ENCODE measurements around the gene LPCAT1.
"Not testable (repeated sequence)": the region's sequence is repeated elsewhere in the genome, so short reads cannot be mapped to it uniquely, and the experiment has no call there.

The LPCAT1 gene

GRCh38 chr5:1540831-1541701 lies 17.3 kb upstream of the LPCAT1 start:
- DNase-seq = no peak

DNA sequence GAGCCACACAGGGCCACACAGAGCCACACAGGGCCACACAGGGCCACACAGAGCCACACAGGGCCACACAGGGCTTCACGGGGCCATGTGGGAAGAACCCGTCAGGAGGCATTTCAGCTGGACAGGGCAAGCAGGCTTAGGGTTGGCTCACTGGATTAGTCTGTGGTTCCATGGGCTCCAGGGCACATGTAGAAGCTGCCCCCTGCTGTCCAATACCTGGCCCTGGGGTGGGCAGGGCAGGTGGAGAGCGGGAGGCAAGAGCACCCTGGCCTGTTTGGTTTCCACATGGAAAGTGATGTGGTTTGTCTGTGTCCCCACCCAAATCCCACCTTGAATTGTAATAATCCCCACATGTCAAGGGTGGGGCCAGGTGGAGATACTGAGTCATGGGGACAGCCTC lies 16.4 kb upstream of the LPCAT1 start:
- no peak for DNase-seq

DNA sequence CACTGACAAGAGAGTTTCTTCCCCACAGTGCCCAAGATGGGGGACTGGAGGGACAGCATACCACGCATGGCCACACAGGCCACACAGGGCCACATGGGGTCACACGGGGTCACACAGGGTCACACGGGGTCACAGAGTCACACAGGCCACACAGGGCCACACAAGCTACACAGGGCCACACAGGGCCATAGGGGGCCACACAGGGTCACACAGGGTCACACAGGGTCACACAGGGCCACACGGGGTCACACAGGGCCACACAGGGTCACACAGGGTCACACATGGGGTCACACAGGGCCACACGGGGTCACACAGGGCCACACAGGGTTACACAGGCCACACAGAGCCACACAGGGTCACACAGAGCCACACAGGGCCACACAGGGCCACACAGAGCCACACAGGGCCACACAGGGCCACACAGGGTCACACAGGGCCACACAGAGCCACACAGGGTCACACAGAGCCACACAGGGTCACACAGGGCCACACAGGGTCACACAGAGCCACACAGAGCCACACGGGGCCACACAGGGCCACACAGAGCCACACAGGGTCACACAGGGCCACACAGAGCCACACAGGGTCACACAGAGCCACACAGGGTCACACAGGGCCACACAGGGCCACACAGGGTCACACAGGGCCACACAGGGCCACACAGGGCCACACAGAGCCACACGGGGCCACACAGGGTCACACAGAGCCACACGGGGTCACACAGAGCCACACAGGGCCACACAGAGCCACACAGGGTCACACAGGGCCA lies 15.8 kb upstream of the LPCAT1 start:
- not testable (repeated sequence) for DNase-seq

- no peak for DNase-seq
Observed at GRCh38 chr5:1538741-1539392, 15.1 kb upstream of the LPCAT1 start.

GRCh38 chr5:1538276-1538675 lies 14.5 kb upstream of the LPCAT1 start:
- no peak for DNase-seq

DNA sequence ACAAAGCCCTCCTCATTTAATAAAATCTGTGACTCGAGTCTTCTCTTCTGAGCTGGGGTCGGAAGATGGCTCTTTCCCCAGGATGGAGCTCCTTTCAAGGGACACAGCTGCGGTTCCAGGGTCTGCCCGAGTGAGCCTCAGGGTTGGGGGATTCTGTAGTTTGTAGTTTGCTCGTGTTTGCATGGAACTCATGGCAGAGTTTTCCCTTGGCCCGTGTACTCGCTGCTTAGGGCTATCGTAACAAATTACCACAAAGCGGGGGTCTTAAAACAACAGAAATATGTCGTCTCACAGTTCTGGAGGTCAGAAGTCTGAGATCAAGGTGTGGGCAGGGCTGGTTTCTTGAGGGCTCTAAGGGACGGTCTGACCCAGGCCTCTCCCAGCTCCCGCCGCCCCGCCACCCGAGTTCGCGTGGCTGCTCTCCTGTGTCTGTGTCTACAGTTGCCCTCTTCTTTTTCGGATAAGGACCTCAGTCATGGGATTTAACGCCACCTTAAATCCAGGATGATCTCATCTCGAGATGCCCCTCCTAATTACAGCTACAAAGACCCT lies 13.9 kb upstream of the LPCAT1 start:
- no peak for DNase-seq

GRCh38 chr5:1536871-1537602 lies 13.3 kb upstream of the LPCAT1 start:
- no peak for DNase-seq

DNA sequence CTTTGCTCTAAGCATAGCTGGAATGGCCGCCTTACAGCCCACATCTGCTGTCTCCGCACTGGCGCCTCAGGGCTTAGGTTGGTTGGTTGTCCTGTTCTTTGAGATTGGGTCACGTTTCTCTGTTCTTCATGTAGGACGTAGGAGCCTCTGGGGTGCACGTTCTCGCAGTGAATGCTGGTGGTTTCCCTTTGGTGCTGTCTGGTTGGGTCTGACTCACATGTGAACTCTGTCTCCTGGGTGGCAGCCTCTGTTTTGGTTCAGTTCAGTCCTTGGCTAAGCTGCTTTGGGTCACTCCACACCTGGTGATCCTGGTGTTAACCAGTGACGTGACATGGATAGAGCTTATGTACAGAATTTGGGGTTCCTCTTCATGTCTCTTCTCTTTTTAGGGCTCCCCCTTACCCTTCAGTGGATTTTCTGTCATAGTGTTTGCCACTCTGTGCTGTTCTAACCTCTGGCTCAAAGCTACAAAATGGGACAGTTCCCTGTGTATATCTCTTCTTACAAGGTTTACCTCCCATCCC lies 12.6 kb upstream of the LPCAT1 start:
- peak in 1 of 2 experiments; percentile 30 for DNase-seq

- DNase-seq = no peak
Observed at GRCh38 chr5:1535646-1536045, 11.9 kb upstream of the LPCAT1 start.

DNA sequence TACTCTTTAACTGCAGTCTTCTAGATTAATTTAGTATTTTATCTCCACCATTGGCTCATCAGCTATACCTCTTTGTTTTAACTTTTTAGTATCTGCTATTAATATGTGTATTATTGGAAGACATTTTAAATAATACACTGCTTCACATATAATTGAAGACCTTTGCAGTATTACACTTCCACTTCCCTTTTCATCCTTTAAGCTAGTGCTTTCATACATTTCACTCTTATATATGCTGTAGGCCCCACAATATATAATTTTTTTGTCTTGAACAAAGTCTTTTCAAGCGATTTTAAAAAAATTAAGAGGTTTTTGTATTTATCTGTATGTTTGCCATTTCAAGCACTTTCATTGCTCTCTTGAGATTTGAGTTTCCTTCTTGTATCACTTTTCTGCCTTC lies 8.6 kb upstream of the LPCAT1 start:
- no peak for DNase-seq

- no peak for DNase-seq
Observed at GRCh38 chr5:1529498-1529897, 5.7 kb upstream of the LPCAT1 start.

DNA sequence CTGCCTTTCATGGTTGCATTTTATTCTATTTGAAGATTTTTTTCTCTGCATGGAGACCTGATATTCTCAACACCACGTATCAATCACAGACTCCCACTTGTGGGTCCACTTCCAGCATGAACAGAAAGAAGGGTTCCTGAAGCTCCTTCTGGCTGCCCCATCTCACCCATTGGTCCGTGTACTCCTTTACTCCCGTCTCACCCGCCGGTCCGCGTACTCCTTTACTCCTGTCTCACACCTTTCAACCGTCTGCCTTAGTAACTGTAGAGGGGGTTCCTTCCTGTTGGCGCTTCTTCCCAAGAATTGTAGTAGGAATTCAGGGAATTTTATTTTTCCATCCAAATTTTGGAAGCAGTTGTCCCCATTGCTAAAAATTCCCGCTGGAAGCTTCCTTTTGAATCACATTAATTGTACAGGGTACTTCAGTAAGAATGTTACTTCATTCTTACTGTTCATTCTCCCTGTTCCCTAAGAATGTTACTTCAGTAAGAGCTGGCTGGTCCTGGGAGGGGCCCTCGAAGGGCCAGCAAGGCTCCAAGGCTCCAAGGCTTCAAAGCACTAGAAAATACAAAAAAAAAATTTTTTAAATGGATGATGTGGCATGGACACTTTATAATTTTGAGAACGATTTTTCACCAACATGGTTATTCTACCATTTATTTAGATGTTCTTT lies 3.9 kb upstream of the LPCAT1 start:
- DNase-seq = no peak

GRCh38 chr5:1526681-1527131 lies 2.9 kb upstream of the LPCAT1 start:
- DNase-seq = no peak

GRCh38 chr5:1526190-1526631 lies 2.5 kb upstream of the LPCAT1 start:
- no peak for DNase-seq

DNA sequence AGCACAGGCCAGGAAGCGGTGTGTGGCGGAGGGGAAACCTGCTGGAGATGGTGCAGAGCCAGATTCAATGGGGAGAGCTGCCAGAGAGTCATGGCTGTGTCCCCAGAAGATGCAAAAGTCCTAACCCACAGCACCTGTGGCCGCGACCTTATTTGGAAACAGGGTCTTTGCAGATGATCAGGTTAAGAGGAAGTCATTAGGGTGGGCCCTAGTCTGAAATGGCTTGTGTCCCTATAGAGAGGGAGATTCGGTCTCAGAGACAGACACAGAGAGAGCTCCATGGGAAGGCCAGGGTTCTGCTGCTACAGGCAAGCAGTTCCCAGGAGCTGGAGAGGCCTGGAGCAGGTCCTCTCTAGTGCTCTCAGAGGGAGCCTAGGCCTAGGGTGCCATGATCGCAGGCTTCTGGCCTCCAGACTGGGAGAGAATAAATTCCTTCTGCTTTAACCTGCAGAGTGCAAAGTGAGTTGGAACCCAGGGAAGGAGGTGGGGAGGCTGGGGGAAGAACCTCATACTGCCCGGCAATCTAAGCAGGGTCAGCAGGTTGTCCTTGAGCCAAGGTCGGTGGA lies 1.9 kb upstream of the LPCAT1 start:
- DNase-seq = no peak

- no peak for DNase-seq
Observed at GRCh38 chr5:1524799-1525623, 1.3 kb upstream of the LPCAT1 start.

DNA sequence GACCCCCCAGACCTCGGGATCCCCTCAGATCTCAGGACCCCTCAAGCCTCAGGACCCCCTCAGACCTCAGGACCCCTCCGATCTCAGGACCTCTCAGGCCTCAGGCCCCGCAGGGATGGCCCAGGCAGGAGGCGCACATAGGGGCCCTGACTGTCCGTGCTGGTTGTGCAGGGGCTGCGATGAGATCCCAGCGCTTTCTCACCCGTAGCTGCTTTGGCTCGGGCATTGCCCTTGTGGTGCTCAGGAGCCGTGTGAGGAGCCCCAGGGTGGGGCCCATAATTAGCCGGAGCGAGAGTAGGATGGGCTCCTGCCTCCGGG lies 680 bp upstream of the LPCAT1 start:
- DNase-seq = no peak

DNA sequence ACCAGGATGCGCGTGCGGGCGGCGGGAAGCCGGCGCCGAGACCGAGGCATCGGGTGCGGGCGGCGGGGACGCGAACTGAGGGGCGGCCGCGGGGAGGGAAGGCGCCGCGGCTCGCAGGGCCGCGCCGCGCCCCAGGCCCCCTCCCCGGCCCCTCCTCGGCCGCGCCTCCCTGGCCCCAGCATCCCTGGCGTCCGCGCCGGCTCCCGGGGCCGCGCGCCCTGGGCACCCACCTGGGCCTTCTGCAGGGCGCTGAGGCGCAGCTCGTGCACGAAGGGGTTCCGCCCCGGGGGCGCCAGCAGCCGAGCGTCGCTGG lies 324 bp downstream of the LPCAT1 start:
- peak in 1 of 2 experiments; percentile 50 for DNase-seq

DNA sequence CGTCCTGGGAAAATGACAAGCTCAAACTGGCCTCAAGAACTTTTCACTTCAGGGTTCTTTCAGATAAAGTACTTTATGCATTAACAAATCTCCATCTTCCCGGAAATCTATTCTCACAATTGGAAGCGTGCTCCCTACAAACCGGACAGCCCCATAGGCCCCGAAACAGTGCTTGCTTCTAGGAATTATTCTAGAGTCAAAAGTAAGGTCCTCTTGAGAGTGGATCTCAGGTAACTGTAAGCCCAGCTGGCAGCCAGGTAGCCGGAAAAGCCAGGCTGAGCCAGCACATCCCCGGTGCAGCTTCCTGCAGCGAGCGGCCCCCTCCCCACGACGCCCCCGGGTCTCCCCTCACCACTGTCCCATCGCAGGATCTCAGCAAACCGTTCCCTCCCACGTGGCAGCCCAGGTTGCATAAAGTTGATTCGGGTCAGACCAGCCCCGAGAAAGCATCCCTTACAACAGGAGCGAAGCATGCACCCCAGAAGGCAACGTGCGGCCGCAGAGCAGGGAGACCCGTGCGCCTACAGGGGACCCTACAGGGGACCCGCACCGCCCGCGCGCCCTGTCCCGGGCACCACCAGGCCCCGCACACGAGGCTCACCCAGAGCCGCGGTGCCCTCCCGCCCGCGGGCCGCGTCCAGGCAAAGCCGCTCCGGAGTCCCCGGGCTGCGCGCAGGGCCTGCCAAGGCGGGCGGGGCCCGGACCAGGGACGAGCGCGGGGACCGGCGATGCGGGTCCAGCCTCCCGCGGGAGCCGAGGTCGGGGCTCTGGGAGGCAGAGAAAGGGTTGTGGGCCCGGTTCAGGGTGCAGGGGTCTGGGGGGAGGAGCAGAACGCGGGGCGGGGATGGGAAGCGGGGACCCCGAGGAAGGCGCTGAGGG lies 920 bp downstream of the LPCAT1 start:
- DNase-seq = no peak

All from SHP77 (cell line).